Naive thymus-derived CD4-positive, alpha-beta T cell (primary cell): Measurements from ENCODE around the gene NOSTRIN. TPM values are rescaled to one million over a fixed set of nuclear protein-coding genes. Genes with fewer than 3 reads are reported as not detected.

Experiments used
- polyA plus RNA-seq, 2 donors: library from polyadenylated mRNA; unstranded; fragments of 300-500 nt; fragmentation: Illumina TruSeq; gene quantifications; one replicate each; pipeline ENCODE4 v1.2.3, GENCODE V29; 2021
- total RNA-seq, 6 experiments: library from RNA in 5 of 6; stranded (reverse) in 5 of 6; gene quantifications; 1 replicate in 5 of 6; 2 replicates in 1 of 6; pipeline ENCODE4 v1.2.3 and lab custom pipeline; 2021 to 2026

The NOSTRIN gene
- total and polyA plus RNA-seq, 7 experiments from 2014 or later, result 0.32 to 0.73 TPM; not detected in 5

Other genes starting within 250 kb of the NOSTRIN start
- 10 to 100 TPM in 1 of 5 experiments, under 1 TPM in 3, not detected in 1; 0.24 to 24.7 (median 0.28) TPM for gene SPC25, start 87.8 kb downstream of the NOSTRIN start, total RNA-seq
- gene SPC25, start 87.8 kb downstream of the NOSTRIN start, polyA plus RNA-seq, result not detected
- gene G6PC2, start 98.7 kb downstream of the NOSTRIN start, total RNA-seq, result not detected
- gene G6PC2, start 98.7 kb downstream of the NOSTRIN start, polyA plus RNA-seq, result not detected
- not detected for gene ABCB11, start 228.7 kb downstream of the NOSTRIN start, total RNA-seq
- not detected for gene ABCB11, start 228.7 kb downstream of the NOSTRIN start, polyA plus RNA-seq